Smooth muscle cell of the coronary artery (primary cell): ENCODE measurements around the gene CCSAP. TPM values are rescaled to one million over a fixed set of nuclear protein-coding genes. Genes with fewer than 3 reads are reported as not detected.

Experiments
- total RNA-seq: library from RNA; depleted of rRNA; stranded (reverse); fragments of >200 nt; gene quantifications from 2 replicates; pipeline ENCODE4 v1.2.3, GENCODE V29; 2014; ENCODE audit warnings: low replicate concordance

Gene CCSAP, protein sequence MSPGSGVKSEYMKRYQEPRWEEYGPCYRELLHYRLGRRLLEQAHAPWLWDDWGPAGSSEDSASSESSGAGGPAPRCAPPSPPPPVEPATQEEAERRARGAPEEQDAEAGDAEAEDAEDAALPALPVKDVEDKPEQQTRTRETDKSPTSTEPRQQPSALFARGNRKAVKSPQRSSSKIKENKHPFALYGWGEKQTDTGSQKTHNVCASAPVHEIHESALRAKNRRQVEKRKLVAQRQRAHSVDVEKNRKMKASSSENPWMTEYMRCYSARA
- 2.5 and 5.4 TPM in 2 replicates for total RNA-seq

GRCh38 chr1:229342656-229343569 lies at the start of gene CCSAP:
CCSAP (minus strand) TSS chr1:229343047; CDS start chr1:229342465, 582 bp downstream.

Other genes with a start within 250 kb of the CCSAP start
- gene RAB4A, start 71.9 kb downstream of the CCSAP start, total RNA-seq, result 13.5 and 25.6 TPM in 2 replicates
- gene ACTA1, start 91.0 kb upstream of the CCSAP start, total RNA-seq, result not detected in 2 replicates
- gene NUP133, start 165.3 kb upstream of the CCSAP start, total RNA-seq, result 18.5 and 26.2 TPM in 2 replicates
- 5.1 and 10.7 TPM in 2 replicates for gene ABCB10, start 215.7 kb upstream of the CCSAP start, total RNA-seq